ENCODE measurements around the gene MTMR10. TPM values are rescaled to one million over a fixed set of nuclear protein-coding genes. Genes with fewer than 3 reads are reported as not detected.

MTMR10 gene
- total and polyA plus RNA-seq, 2 donors (not counting 3 experiments of a cell fraction or from before 2014, with no cell fraction given) = 48.3 to 88.5 TPM

- Histone ChIP-seq H3K27me3 (ENCODE audit: control insufficient read depth in 2 of 2, insufficient read depth in 2 of 2, low read length in 2 of 2) (no peaks in the 10 kb centered on the region), H4K20me1 (replicated peaks; ENCODE audit: control insufficient read depth, extremely low read depth, insufficient read depth, low read length) (no peaks in the 10 kb centered on the region), H3K4me1 (ENCODE audit: control insufficient read depth, extremely low read depth, insufficient read depth, low read length) (peaks cover 2% of the 10 kb centered on the region), H3K4me2 (ENCODE audit: insufficient read depth, low read length) (no peak overlapping the region), H3K9me1 (replicated peaks; ENCODE audit: control insufficient read depth, extremely low read depth, insufficient read depth, low read length) (no peaks in the 10 kb centered on the region), H3K36me3 (ENCODE audit: control insufficient read depth in 2 of 2, extremely low read depth in 1 of 2, insufficient read depth in 2 of 2, low read length in 2 of 2) (peaks cover 0 to 6% of the 10 kb centered on the region in 2 experiments), H2AFZ (ENCODE audit: low read depth, low read length) (no peak overlapping the region), H3K79me2 (ENCODE audit: control insufficient read depth, insufficient read depth, low read length) (no peaks in the 10 kb centered on the region), H3K4me3 (replicated peaks in 1 of 3; ENCODE audit: insufficient read depth in 1 of 3, low read depth in 1 of 3, low read length in 3 of 3) (no peak overlapping the region), H3K27ac (ENCODE audit: insufficient read depth, low read depth, low read length) (no peak overlapping the region), H3K9me3 (replicated peaks; ENCODE audit: control insufficient read depth, insufficient read depth, low read length) (no peaks in the 10 kb centered on the region), H3K9ac (replicated peaks; ENCODE audit: extremely low read depth, insufficient read depth, low read length) (no peak overlapping the region)
- dilution Hi-C loops (cut with MboI; ENCODE audit: extremely low pct_ligation_motif_present, low sequenced_read_pairs) = no loop called here
- BruUV-seq (replicated peaks) = no TSS peak
- DNase-seq (ENCODE audit: low read depth, low spot score) (no peak), FAIRE-seq (no peak)
- intact Hi-C loops (cut with micrococcal nuclease) = no loop called here
- POLR2A ChIA-PET = no interaction called here
- TF ChIP-seq EZH2 (IDR thresholded peaks at IDR 0.05; ENCODE audit: borderline replicate concordance, low read depth, low read length, severe bottlenecking) (no peak), JUN (IDR thresholded peaks at IDR 0.05; ENCODE audit: borderline replicate concordance, insufficient read depth, insufficient read length, low read depth) (no peak), POLR2AphosphoS5 (IDR thresholded peaks at IDR 0.05; ENCODE audit: insufficient read depth, low read depth, low read length) (no peak), GATA2 (IDR thresholded peaks at IDR 0.05; ENCODE audit: insufficient read depth, insufficient read length, low read depth, low read length) (no peak), MYC (IDR thresholded peaks at IDR 0.05; ENCODE audit: low read depth, low read length) (no peak), FOS (IDR thresholded peaks at IDR 0.05; ENCODE audit: borderline replicate concordance, insufficient read depth, low read length) (no peak), MAX (IDR thresholded peaks at IDR 0.05; ENCODE audit: insufficient read depth, insufficient read length) (no peak), POLR2A (IDR thresholded peaks at IDR 0.05; ENCODE audit: low read depth, low read length) (no peak)
- TF ChIP-seq, protein P1, sequence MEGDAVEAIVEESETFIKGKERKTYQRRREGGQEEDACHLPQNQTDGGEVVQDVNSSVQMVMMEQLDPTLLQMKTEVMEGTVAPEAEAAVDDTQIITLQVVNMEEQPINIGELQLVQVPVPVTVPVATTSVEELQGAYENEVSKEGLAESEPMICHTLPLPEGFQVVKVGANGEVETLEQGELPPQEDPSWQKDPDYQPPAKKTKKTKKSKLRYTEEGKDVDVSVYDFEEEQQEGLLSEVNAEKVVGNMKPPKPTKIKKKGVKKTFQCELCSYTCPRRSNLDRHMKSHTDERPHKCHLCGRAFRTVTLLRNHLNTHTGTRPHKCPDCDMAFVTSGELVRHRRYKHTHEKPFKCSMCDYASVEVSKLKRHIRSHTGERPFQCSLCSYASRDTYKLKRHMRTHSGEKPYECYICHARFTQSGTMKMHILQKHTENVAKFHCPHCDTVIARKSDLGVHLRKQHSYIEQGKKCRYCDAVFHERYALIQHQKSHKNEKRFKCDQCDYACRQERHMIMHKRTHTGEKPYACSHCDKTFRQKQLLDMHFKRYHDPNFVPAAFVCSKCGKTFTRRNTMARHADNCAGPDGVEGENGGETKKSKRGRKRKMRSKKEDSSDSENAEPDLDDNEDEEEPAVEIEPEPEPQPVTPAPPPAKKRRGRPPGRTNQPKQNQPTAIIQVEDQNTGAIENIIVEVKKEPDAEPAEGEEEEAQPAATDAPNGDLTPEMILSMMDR (IDR thresholded peaks at IDR 0.05; ENCODE audit: extremely low read depth in 1 of 2, insufficient read depth in 1 of 2, low read depth in 1 of 2, low read length in 2 of 2) = no peak
- CTCF ChIA-PET = interaction anchor here (0.6 to 2.4 kb wide), 3 partner anchors 58 to 212 kb away, joined by 3 to 7 read pairs (median 5); no protein-coding TSS in a partner anchor
Observed at GRCh38 chr15:30917013-30917412, 74.4 kb downstream of the MTMR10 start.
